Measurements from ENCODE around the gene CENPP.

DNA sequence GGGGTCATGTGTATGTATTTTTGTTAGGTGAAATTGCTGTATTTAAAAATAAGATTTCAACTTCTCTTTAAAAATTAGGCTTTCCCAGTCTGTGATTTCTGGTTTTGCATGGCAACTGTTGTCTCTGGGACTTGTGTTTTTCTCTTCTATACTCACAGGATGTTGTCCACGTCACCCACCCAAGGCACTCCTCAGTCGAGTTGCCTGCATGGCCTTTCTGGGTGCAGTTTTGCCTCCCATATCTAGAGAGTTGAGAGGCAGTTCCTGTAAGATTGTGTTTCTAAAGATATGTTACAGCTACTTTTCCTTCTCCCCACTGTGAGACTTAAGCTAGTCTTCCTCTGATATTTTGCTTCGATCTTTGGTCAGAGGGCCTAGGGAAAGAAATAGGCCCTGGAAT lies 158.8 kb downstream of the CENPP start:
- TF ChIP-seq, protein P1, sequence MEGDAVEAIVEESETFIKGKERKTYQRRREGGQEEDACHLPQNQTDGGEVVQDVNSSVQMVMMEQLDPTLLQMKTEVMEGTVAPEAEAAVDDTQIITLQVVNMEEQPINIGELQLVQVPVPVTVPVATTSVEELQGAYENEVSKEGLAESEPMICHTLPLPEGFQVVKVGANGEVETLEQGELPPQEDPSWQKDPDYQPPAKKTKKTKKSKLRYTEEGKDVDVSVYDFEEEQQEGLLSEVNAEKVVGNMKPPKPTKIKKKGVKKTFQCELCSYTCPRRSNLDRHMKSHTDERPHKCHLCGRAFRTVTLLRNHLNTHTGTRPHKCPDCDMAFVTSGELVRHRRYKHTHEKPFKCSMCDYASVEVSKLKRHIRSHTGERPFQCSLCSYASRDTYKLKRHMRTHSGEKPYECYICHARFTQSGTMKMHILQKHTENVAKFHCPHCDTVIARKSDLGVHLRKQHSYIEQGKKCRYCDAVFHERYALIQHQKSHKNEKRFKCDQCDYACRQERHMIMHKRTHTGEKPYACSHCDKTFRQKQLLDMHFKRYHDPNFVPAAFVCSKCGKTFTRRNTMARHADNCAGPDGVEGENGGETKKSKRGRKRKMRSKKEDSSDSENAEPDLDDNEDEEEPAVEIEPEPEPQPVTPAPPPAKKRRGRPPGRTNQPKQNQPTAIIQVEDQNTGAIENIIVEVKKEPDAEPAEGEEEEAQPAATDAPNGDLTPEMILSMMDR (IDR thresholded peaks at IDR 0.05; ENCODE audit: insufficient read depth, low read depth, low read length), result no peak
- TF ChIP-seq EZH2 (IDR thresholded peaks at IDR 0.05; ENCODE audit: insufficient read depth, low read length), result no peak

Data from astrocyte (in vitro differentiated cells and primary cell).